HG03354 (cell line): ENCODE measurements around the gene SLC2A8.

Experiments
- ATAC-seq: cut with Tn5 transposase; IDR thresholded peaks from one replicate; pipeline ENCODE4 v1.9.1; 2021; ENCODE audit warnings: mild to moderate bottlenecking; ENCODE audit not compliant: unreplicated experiment, poor library complexity, severe bottlenecking

Gene SLC2A8

DNA sequence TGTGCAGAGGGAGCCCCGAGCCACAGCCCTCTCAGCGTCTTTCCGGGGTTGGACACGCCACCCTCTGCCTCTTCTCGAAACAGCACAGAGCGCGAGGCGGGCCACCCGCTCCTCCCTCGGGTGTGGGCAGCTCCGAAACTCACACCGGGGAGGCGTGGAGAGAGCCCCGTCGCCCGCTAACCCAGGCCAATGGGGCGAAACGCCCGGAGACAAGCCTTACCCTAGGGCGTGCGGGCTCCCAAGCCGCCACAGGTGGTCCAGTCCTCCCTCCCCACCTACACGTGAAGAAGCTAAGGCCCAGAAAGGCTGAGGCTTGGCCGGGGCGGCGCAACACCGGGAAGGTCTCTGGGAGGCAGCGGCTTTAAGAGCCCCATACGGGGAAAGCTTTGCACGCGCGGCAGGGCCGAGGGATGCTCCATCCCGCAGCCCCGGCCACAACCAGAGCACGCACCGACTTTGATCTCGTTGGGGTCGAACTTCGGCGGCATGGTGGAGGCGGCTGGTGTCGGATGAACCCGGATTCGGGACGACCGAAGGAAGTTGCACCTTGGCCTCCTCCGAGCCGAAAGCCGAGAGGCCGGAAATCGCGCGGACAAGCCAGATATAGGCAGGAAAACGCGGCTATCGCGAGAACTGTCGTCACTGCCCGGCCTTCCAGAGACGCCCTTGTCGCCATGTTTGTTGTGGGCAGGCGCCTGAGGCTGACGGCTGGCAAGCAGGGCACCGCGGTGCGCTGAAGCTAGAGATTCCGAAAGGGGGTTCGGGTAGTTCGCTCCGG is 54.0 kb downstream of the SLC2A8 start, which contains the start of the genes LRSAM1 and RPL12:
Gene LRSAM1, plus strand, starts transcription at position 681 of the 778 bp plus-strand sequence. CDS start 3,018 bp downstream, outside the sequence.
Gene RPL12, minus strand, starts transcription at position 577 of the 778 bp plus-strand sequence. Its CDS starts 89 bp downstream, at position 488.
- peak; percentile 69 for ATAC-seq

DNA sequence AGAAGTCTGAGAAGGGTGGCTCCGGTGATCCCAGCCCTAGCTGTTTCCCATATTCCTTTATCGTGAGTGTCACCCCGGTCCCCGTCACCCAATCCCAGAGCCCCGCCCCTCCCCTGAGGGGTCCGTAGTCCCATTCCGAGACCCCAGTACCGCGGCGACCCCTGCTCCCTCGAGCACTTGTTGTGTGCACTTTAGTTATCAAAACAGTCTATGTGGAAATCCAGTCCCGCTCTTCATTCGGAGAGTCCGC is 54.6 kb downstream of the SLC2A8 start:
- peak; percentile 16 for ATAC-seq

DNA sequence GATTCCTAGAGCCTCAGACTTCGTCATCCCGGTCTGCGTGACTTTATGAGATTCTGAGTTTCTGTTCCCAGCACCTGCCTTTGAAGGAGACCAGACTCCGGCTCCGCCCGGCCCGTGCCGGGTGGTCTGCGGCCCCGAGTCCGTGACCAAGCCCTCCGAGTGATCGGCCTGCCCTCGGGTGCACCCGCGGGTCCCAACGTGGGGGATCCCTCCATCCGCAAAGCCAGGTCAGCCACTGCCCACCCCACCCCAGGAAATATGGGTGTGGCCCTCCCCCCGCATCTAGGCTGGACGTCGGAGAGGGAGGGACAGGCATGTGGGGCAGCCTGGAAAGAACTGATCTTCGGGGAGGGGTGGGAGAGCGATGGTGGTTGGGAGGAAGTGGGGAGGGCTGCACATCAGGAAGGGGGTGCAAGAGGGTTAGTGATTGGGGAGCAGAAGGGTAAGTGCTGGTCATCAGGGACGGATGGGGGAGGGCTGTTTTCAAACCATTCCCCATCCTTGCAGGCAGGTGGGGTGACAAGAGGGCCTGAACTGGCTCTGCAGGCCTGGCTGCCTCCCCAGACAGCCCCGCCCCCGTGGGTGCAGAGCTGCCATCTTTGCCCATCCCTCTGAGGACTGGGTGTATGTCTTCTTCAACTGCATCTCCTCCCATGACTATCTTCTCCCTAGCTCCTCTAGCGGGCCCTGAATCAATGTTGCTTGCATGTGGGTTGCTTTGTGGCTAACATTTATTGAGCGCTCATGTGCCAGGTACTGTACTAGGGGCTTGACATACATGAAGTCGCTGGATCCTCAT is 55.1 kb downstream of the SLC2A8 start:
- peak; percentile 8 for ATAC-seq

DNA sequence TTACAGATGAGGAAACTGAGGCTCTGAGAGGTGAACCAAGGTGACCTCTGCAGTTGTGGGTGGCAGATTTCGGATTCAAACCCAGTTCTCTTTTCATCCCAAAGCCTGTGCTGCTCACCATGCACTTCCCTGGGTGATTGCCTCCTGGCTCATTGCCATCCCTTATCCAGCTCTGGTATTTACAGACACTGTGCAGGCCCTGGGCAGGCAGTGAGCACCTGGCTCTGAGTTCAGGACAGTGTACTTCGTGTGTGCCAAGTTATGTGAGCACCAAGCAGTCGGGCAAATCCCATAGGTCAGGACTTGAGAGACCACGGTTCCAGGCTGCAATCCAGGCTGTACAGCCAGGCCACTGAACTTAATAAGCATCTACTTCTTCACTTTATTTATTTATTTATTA is 55.7 kb downstream of the SLC2A8 start:
- no peak for ATAC-seq

DNA sequence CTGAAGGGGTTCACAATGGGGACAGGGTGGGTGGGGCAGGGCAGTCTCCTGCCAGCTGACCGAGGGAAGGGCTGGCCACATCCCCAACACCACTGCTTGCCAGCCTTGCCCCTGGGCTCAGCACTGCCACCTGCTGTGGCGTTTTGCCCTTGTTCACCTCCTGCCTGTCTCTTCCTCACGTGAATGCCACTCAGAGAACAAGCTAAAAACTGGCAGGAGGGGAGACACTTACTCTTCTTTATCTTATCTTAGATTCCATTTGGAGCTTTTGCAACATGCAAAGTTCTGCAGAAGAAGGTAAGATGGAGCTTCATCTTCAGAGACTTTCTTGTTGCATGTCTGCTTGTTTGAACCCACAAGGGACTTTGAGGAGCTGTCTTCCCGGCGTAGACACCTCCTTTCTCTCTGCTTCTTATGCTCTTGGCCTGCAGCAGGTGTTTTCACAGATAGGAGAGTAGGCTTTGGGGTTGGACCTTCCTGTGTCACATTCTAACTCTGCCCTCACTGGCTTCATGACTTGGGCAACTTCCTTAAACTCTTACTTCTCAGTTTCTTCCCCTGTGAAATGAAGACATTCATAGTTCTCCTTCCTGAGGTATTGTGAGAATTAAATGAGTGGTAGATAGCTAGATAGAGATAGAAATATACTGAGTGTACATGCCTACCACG is 58.5 kb downstream of the SLC2A8 start:
- ATAC-seq = no peak

DNA sequence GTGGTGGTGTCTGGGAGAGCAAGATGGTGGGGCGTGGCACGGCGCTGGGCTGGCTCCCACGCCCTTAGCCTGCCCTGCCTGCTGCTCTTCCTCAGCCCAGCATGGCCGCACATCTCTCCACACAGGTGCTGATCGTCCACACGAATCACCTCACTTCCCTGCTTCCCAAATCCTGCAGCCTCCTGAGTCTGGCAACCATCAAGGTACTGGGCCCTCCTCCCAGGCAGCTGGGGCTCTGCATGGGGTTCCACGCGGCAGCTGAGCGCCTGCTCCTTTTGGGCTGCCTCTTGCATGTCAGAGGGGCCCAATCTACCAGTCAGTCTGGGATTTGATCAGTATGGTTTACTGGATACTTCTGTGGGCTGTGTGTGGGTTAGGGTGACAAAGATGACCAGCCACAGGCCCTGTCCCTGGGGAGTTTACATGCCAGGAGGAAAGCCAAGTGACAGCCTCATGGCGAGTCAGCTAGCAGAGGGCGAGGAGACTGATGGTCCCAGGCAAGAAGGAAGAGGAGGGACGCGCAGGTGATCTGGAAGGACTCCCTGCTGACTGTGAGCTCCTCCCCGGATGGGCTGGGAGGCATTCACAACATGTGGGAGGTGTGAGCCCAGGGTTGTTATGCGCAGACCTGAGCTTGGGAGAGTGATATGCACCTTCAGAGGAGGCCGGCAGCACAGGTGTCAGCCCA is 60.4 kb downstream of the SLC2A8 start:
- no peak for ATAC-seq
